Progenitor cell of endocrine pancreas (in vitro differentiated cells): Measurements from ENCODE around the gene SRSF1. TPM values are rescaled to one million over a fixed set of nuclear protein-coding genes. Genes with fewer than 3 reads are reported as not detected.
A peak's percentile ranks its signal among the peaks of the same experiment; 100 is the strongest.

Source experiments
- DNase-seq: peaks from one replicate; pipeline ENCODE4 v3.0.0; 2021; ENCODE audit warnings: low spot score; ENCODE audit not compliant: unreplicated experiment
- H3K27ac Mint-ChIP-seq: 2 replicates; pipeline ENCODE4 v1.8.0; 2021; ENCODE audit warnings: mild to moderate bottlenecking, moderate library complexity, mixed read lengths
- H3K27me3 Mint-ChIP-seq: 2 replicates; pipeline ENCODE4 v1.8.0; 2021; ENCODE audit warnings: mixed read lengths
- H3K36me3 Mint-ChIP-seq: 2 replicates; pipeline ENCODE4 v1.8.0; 2022; ENCODE audit warnings: mixed read lengths; ENCODE audit not compliant: insufficient read depth
- H3K4me1 Mint-ChIP-seq: 2 replicates; pipeline ENCODE4 v1.8.0; 2021; ENCODE audit warnings: low read depth, mixed read lengths
- H3K4me3 Mint-ChIP-seq: 2 replicates; pipeline ENCODE4 v1.8.0; 2021; ENCODE audit warnings: low read depth, mild to moderate bottlenecking, moderate library complexity, mixed read lengths
- H3K9me3 Mint-ChIP-seq: 2 replicates; pipeline ENCODE4 v1.8.0; 2021; ENCODE audit warnings: low read depth, mixed read lengths
- total RNA-seq: library from RNA; stranded (reverse); gene quantifications from 2 replicates; pipeline ENCODE4 v1.2.1, GENCODE V29; 2021
- TF ChIP-seq, protein P1 (sequence below): fragments of 200-600 bp; sonication (generic); IDR thresholded peaks from one replicate; pipeline ENCODE4 v1.5.0; 2021; ENCODE audit warnings: antibody characterized with exemption, mild to moderate bottlenecking; ENCODE audit not compliant: unreplicated experiment

SRSF1 gene
- total RNA-seq, 1 donor from 2014 or later: 326 TPM

- Mint-ChIP-seq H3K4me3 (no peak overlapping the region), H3K27ac (no peak overlapping the region), H3K4me1 (no peaks in the 10 kb centered on the region), H3K27me3 (peaks cover 38% of the 10 kb centered on the region), H3K36me3 (no peaks in the 10 kb centered on the region), H3K9me3 (no peaks in the 10 kb centered on the region)
- TF ChIP-seq, protein P1, sequence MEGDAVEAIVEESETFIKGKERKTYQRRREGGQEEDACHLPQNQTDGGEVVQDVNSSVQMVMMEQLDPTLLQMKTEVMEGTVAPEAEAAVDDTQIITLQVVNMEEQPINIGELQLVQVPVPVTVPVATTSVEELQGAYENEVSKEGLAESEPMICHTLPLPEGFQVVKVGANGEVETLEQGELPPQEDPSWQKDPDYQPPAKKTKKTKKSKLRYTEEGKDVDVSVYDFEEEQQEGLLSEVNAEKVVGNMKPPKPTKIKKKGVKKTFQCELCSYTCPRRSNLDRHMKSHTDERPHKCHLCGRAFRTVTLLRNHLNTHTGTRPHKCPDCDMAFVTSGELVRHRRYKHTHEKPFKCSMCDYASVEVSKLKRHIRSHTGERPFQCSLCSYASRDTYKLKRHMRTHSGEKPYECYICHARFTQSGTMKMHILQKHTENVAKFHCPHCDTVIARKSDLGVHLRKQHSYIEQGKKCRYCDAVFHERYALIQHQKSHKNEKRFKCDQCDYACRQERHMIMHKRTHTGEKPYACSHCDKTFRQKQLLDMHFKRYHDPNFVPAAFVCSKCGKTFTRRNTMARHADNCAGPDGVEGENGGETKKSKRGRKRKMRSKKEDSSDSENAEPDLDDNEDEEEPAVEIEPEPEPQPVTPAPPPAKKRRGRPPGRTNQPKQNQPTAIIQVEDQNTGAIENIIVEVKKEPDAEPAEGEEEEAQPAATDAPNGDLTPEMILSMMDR: no peak
- DNase-seq: no peak
Measured at GRCh38 chr17:58043221-58044181, 36.5 kb upstream of the SRSF1 start.

GRCh38 chr17:58041161-58041560 is 34.1 kb upstream of the SRSF1 start:
- Mint-ChIP-seq H3K27me3 (peaks cover 30% of the 10 kb centered on the region), H3K4me3 (no peak overlapping the region), H3K27ac (no peak overlapping the region), H3K36me3 (no peaks in the 10 kb centered on the region), H3K4me1 (no peaks in the 10 kb centered on the region), H3K9me3 (no peaks in the 10 kb centered on the region)
- no peak for DNase-seq
- TF ChIP-seq, protein P1: no peak

DNA sequence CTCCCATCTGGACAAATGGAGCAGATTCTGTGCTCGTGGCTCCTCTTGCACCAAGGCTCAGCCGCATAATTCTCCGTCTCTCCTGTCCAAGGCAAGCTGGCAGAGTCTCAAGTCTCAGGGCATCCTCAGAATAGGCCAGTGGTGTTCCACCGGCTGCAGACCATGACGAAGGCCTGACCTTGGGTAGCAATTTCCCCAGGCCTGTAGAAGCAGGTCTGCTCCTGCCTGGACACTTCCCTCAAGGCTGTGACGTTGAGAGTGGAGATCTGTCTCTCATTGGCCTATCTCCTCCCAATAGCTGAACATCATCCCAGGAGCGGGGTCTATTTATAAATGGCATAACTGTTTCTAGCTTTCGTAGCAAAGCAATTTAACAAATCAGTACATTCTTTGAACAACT is 33.3 kb upstream of the SRSF1 start:
- Mint-ChIP-seq H3K36me3 (no peaks in the 10 kb centered on the region), H3K27me3 (peaks cover 27% of the 10 kb centered on the region), H3K9me3 (no peaks in the 10 kb centered on the region), H3K4me3 (no peak overlapping the region), H3K4me1 (no peaks in the 10 kb centered on the region), H3K27ac (no peak overlapping the region)
- DNase-seq: no peak
- TF ChIP-seq, protein P1: no peak

DNA sequence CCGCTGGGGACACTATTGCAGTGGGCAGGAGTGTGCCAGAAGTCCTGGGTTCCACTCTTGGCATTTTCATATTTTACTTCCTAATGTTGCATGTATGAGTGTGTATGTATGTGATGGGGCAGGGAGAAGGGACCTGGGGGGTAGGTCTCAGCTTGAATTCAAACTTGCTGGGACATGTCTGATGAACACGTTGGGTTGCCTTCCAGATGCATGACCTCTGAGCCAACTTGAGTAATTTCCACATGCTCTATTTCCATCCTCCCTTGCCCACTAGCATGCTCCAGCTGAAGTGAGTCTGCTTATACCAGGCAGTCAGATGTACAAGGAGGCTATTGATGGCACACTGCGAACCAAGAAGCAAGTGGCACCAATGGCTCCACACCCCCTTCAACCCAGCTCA is 32.9 kb upstream of the SRSF1 start:
- H3K4me3 Mint-ChIP-seq: no peak overlapping the region
- H3K27ac Mint-ChIP-seq: peak overlapping the region; percentile 30
- TF ChIP-seq, protein P1: no peak

GRCh38 chr17:58032691-58033415 is 25.8 kb upstream of the SRSF1 start:
- no peak overlapping the region for H3K27ac Mint-ChIP-seq
- no peaks in the 10 kb centered on the region for H3K4me1 Mint-ChIP-seq
- H3K36me3 Mint-ChIP-seq: peaks cover 1% of the 10 kb centered on the region
- TF ChIP-seq, protein P1: no peak
- no peak overlapping the region for H3K4me3 Mint-ChIP-seq
- DNase-seq: no peak
- H3K27me3 Mint-ChIP-seq: no peaks in the 10 kb centered on the region
- peaks cover 9% of the 10 kb centered on the region for H3K9me3 Mint-ChIP-seq

More for the DNA sequence above, 32.9 kb upstream of the SRSF1 start:
- DNase-seq: no peak
- Mint-ChIP-seq H3K4me1 (no peaks in the 10 kb centered on the region), H3K36me3 (no peaks in the 10 kb centered on the region), H3K9me3 (no peaks in the 10 kb centered on the region), H3K27me3 (peaks cover 27% of the 10 kb centered on the region)
